Spleen (tissue), 11 donors: ENCODE data around the gene STUM. TPM values are rescaled to one million over a fixed set of nuclear protein-coding genes. Genes with fewer than 3 reads are reported as not detected.

Experiments used
- DNase-seq: peaks from one replicate; pipeline ENCODE4 v3.0.0-alpha.2; 2020
- H3K27ac ChIP-seq, 8 donors: fragments of 200-600 bp; sonication (generic) in 7 of 8; 1 replicate in 4 of 8; 2 replicates in 4 of 8; pipeline versions ENCODE4 v1.5.0 to v1.8.0; 2016 to 2021; ENCODE audit warnings: inconsistent platforms in 4 of 8, mild to moderate bottlenecking in 4 of 8, moderate library complexity in 1 of 8
- H3K27me3 ChIP-seq, 7 donors: fragments of 200-600 bp; sonication (generic) in 6 of 7; replicated peaks in 1 of 7; 1 replicate in 4 of 7; 2 replicates in 3 of 7; pipeline versions ENCODE4 v1.5.0 to v1.8.0; 2016 to 2021; ENCODE audit warnings: inconsistent platforms in 3 of 7, mild to moderate bottlenecking in 1 of 7
- H3K36me3 ChIP-seq, 6 donors: fragments of 200-600 bp; sonication (generic) in 5 of 6; 1 replicate in 4 of 6; 2 replicates in 2 of 6; pipeline versions ENCODE4 v1.5.0 to v1.8.0; 2016 to 2021; ENCODE audit warnings: inconsistent platforms in 2 of 6
- H3K4me1 ChIP-seq, 6 donors: fragments of 200-600 bp; sonication (generic) in 5 of 6; 1 replicate in 3 of 6; 2 replicates in 3 of 6; pipeline versions ENCODE4 v1.5.0 to v1.8.0; 2016 to 2021; ENCODE audit warnings: inconsistent platforms in 3 of 6
- H3K4me3 ChIP-seq, 8 donors: fragments of 200-600 bp; sonication (generic) in 7 of 8; 1 replicate in 4 of 8; 2 replicates in 4 of 8; pipeline versions ENCODE4 v1.5.0 to v1.8.0; 2016 to 2021; ENCODE audit warnings: inconsistent platforms in 4 of 8, mild to moderate bottlenecking in 4 of 8, moderate library complexity in 2 of 8
- H3K9me3 ChIP-seq, 8 donors: fragments of 200-600 bp; sonication (generic) in 7 of 8; 1 replicate in 4 of 8; 2 replicates in 4 of 8; pipeline versions ENCODE4 v1.5.0 to v1.8.0; 2016 to 2021; ENCODE audit warnings: inconsistent platforms in 4 of 8
- POLR2A ChIP-seq, 3 donors: fragments of 450-650 bp; IDR thresholded peaks; one replicate each; pipeline ENCODE4 v1.5.1; 2017; ENCODE audit warnings: antibody characterized with exemption in 3 of 3, mild to moderate bottlenecking in 1 of 3
- POLR2AphosphoS5 ChIP-seq, 3 donors: sonication (generic); formaldehyde crosslinking; IDR thresholded peaks; one replicate each; pipeline ENCODE4 v1.5.1; 2017; ENCODE audit warnings: antibody characterized with exemption in 3 of 3
- WGBS, 5 donors: extraction: QIAGEN DNeasy Blood & Tissue Kit in 3 of 5; methylation state at CpG; one replicate each; pipeline versions ENCODE4 v1.1.5 to v1.1.7; 2013 to 2018; 5-methylcytosine and 5-hydroxymethylcytosine counted together
- intact Hi-C: fragments of 100-400 bp; cut with DNase I; formaldehyde crosslinking; loops from one replicate; pipeline ENCODE4 v1.15.0; 2023; ENCODE audit warnings: low total_unique reads
- polyA plus RNA-seq, 3 donors: library from polyadenylated mRNA; stranded (reverse); fragments of 200-250 nt; gene quantifications; one replicate each; pipeline ENCODE4 v1.2.1, GENCODE V29; 2013
- total RNA-seq, 7 donors: library from RNA; depleted of rRNA in 3 of 7; stranded (reverse); fragments of >200 nt in 3 of 7; fragmentation: NEBNext Ultra II Directional in 4 of 7; extraction: Animal tissue kit (Norgen Biotek cat#: 25700) in 4 of 7; gene quantifications; one replicate each; pipeline versions ENCODE4 v1.1.0 to v1.2.1, GENCODE V29; 2016 to 2021
- TF ChIP-seq, protein P1 (sequence below), 11 experiments: fragments of 200-600 bp in 7 of 11; fragments of 450-650 bp in 4 of 11; sonication (generic) in 4 of 11; IDR thresholded peaks in 8 of 11; conservative IDR thresholded peaks in 3 of 11; 1 replicate in 7 of 11; 2 replicates in 4 of 11; pipeline versions ENCODE4 v1.4.0 to v1.8.0; 2016 to 2021; ENCODE audit warnings: antibody characterized with exemption in 11 of 11, inconsistent platforms in 4 of 11, mild to moderate bottlenecking in 1 of 11
- donor health status: healthy with polysubstance abuse.
- donor health status: DM: no; HTN: no; CAD: no; lungs with moderate emphysema.
- donor health status: DM: no; HTN: no; CAD: no.
- donor health status: Bipolar disorder and iron deficiency.
- donor health status: healthy.
- donor health status: DM: no; HTN: no; CAD: no.
- donor health status: DM: yes; HTN: yes; CAD: no.

Gene STUM
- total and polyA plus RNA-seq, 10 donors = 0.11 to 2.8 (median 0.49) TPM

DNA sequence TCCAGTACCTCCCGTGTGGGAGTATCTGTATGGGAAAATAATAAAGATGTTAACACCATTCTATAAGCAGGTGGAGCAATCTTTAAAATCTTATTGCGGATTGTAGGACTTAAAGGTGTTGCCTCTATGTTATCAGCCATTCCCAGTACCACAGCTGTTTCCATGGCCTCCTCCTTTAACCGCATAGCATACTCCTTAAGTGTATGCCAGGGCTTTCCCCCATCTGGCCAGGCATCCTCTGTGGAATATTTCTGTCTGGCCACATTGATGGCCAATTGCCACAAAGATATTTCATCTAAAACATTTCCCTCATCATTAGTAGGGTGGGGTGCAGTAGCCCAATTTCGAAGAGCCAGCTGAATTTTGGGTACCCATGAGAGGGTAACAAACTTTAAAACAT, 7.3 kb upstream of the STUM start:
- no peak overlapping the region for H3K4me3 ChIP-seq
- TF ChIP-seq POLR2AphosphoS5 (IDR thresholded peaks at IDR 0.05) (no peak), POLR2A (IDR thresholded peaks at IDR 0.05) (no peak)
- TF ChIP-seq, protein P1, sequence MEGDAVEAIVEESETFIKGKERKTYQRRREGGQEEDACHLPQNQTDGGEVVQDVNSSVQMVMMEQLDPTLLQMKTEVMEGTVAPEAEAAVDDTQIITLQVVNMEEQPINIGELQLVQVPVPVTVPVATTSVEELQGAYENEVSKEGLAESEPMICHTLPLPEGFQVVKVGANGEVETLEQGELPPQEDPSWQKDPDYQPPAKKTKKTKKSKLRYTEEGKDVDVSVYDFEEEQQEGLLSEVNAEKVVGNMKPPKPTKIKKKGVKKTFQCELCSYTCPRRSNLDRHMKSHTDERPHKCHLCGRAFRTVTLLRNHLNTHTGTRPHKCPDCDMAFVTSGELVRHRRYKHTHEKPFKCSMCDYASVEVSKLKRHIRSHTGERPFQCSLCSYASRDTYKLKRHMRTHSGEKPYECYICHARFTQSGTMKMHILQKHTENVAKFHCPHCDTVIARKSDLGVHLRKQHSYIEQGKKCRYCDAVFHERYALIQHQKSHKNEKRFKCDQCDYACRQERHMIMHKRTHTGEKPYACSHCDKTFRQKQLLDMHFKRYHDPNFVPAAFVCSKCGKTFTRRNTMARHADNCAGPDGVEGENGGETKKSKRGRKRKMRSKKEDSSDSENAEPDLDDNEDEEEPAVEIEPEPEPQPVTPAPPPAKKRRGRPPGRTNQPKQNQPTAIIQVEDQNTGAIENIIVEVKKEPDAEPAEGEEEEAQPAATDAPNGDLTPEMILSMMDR (IDR thresholded peaks at IDR 0.05 in 8 of 11, conservative IDR thresholded peaks at IDR 0.05 in 3 of 11) = no peak
- H3K27ac ChIP-seq = no peak overlapping the region
- H3K36me3 ChIP-seq = no peaks in the 10 kb centered on the region
- DNase-seq = no peak
- WGBS, 5 donors = 78 to 97% (median 88%) methylated on average over 4 of the region's 4 CpGs
- H3K27me3 ChIP-seq = peaks cover 0 to 4% (median 0%) of the 10 kb centered on the region in 7 donors
- no peaks in the 10 kb centered on the region for H3K9me3 ChIP-seq
- H3K4me1 ChIP-seq = peaks cover 0 to 21% (median 0%) of the 10 kb centered on the region in 6 donors
- intact Hi-C loops = no loop called here

DNA sequence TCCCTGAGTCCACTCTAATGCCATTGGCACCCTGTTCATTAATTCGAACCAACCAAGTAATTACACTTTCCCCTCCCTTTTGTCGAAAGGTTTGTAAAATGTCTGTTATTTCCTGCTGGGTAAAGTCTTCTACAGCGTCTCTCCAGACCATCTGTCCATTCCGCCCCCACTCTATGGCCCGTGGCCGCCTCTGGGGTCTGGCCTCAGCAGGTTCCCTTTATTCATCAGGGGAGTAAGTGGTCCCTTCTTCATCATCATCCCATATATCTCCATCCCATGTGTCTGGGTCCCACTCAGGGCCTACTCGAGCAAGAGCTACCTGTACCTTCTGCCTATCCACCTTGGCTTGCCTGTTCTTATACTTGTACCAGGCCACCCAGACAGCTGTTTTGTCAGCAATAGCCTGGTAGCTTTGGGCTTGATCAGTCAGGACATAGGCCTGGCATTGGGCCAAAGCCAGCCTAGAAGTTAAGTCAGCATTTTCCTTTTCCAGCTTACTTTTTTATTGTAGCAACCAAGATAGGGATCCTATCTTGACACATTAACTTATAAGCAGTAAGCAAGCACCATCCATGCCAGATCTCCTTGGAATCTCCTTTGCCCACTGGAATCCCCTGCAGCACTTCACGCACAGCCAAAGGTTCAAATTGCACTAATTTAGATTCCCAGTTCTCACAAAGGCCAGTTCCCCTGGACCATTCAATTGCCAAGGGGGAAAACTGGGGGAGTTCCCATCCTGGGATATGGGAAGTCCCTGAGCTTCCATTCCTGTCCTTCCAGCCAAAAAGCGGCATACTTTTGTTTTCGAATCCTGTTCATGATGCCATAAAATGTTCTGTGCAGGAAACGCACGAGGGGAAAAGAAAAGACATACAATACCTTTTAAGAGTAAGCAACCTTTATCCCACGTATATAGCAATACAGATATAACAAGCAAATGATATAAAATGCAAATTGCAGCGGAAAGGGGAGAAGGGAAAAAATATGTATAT, 6.6 kb upstream of the STUM start:
- intact Hi-C loops = no loop called here
- WGBS, 5 donors = 73 to 87% (median 81%) methylated on average over 14 of the region's 14 CpGs
- Histone ChIP-seq H3K27me3 (peaks cover 0 to 11% (median 0%) of the 10 kb centered on the region in 7 donors), H3K4me3 (no peak overlapping the region), H3K27ac (no peak overlapping the region), H3K9me3 (no peaks in the 10 kb centered on the region), H3K4me1 (peaks cover 0 to 21% (median 0%) of the 10 kb centered on the region in 6 donors), H3K36me3 (no peaks in the 10 kb centered on the region)
- DNase-seq = no peak
- TF ChIP-seq, protein P1 (IDR thresholded peaks at IDR 0.05 in 8 of 11, conservative IDR thresholded peaks at IDR 0.05 in 3 of 11) = no peak
- TF ChIP-seq POLR2A (IDR thresholded peaks at IDR 0.05) (no peak), POLR2AphosphoS5 (IDR thresholded peaks at IDR 0.05) (no peak)

DNA sequence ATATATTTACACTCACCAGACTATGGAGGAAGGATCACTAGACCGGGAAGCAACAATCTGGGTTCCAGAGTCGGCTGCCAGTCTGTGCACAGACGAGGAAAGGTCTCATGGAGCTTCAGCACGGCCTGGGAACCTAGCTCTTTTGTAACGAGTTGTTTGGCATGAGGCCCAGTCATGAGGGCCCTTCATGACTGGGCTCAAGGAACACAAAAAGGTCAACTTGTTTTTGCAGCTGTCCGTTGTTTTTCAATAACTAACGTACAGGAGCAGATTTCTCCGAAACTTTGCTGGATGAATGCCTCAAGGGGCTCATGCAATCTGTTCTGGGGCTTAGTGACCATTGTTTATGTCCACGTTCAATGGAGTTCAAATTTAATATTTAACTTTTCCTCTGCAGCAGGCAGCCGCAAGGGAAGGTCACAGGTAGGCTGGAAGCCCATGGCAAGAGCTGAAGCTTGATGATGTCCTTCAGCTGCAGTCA, 5.9 kb upstream of the STUM start:
- no peak for TF ChIP-seq POLR2AphosphoS5 (IDR thresholded peaks at IDR 0.05)
- no peak for TF ChIP-seq POLR2A (IDR thresholded peaks at IDR 0.05)
- TF ChIP-seq, protein P1 (IDR thresholded peaks at IDR 0.05 in 8 of 11, conservative IDR thresholded peaks at IDR 0.05 in 3 of 11) = no peak
- no peak for DNase-seq
- WGBS, 5 donors = 59 to 74% (median 72%) methylated on average over 10 of the region's 10 CpGs

More for the DNA sequence above, 5.9 kb upstream of the STUM start:
- H3K9me3 ChIP-seq = no peaks in the 10 kb centered on the region
- no peaks in the 10 kb centered on the region for H3K36me3 ChIP-seq
- peaks cover 0 to 25% (median 4%) of the 10 kb centered on the region in 6 donors for H3K4me1 ChIP-seq
- peaks cover 0 to 19% (median 0%) of the 10 kb centered on the region in 7 donors for H3K27me3 ChIP-seq
- H3K4me3 ChIP-seq = no peak overlapping the region
- intact Hi-C loops = no loop called here
- H3K27ac ChIP-seq = no peak overlapping the region
